ENCODE data around the gene CDC42EP3. TPM values are rescaled to one million over a fixed set of nuclear protein-coding genes. Genes with fewer than 3 reads are reported as not detected.

The CDC42EP3 gene
- total RNA-seq, 1 donor from 2014 or later = 126 TPM

- no peak for DNase-seq (ENCODE audit: extremely low read depth, low read depth, low spot score)
Observed at GRCh38 chr2:37637190-37637860, 34.1 kb downstream of the CDC42EP3 start.

GRCh38 chr2:37636381-37637066, 34.9 kb downstream of the CDC42EP3 start:
- no peak for DNase-seq (ENCODE audit: extremely low read depth, low read depth, low spot score)

- no peak for DNase-seq (ENCODE audit: extremely low read depth, low read depth, low spot score)
Observed at GRCh38 chr2:37635504-37636380, 35.7 kb downstream of the CDC42EP3 start.

GRCh38 chr2:37634914-37635503, 36.4 kb downstream of the CDC42EP3 start:
- DNase-seq (ENCODE audit: extremely low read depth, low read depth, low spot score) = no peak

GRCh38 chr2:37633845-37634244, 37.6 kb downstream of the CDC42EP3 start:
- no peak for DNase-seq (ENCODE audit: extremely low read depth, low read depth, low spot score)

GRCh38 chr2:37633234-37633633, 38.2 kb downstream of the CDC42EP3 start:
- no peak for DNase-seq (ENCODE audit: extremely low read depth, low read depth, low spot score)

- DNase-seq (ENCODE audit: extremely low read depth, low read depth, low spot score) = no peak
Observed at GRCh38 chr2:37632310-37632709, 39.1 kb downstream of the CDC42EP3 start.

- DNase-seq (ENCODE audit: extremely low read depth, low read depth, low spot score) = no peak
Observed at GRCh38 chr2:37631698-37632097, 39.7 kb downstream of the CDC42EP3 start.

GRCh38 chr2:37631292-37631691, 40.1 kb downstream of the CDC42EP3 start:
- no peak for DNase-seq (ENCODE audit: extremely low read depth, low read depth, low spot score)

GRCh38 chr2:37630776-37631175, 40.7 kb downstream of the CDC42EP3 start:
- no peak for DNase-seq (ENCODE audit: extremely low read depth, low read depth, low spot score)

- no peak for DNase-seq (ENCODE audit: extremely low read depth, low read depth, low spot score)
Observed at GRCh38 chr2:37630301-37630700, 41.1 kb downstream of the CDC42EP3 start.

GRCh38 chr2:37629529-37629928, 41.9 kb downstream of the CDC42EP3 start:
- no peak for DNase-seq (ENCODE audit: extremely low read depth, low read depth, low spot score)

- DNase-seq (ENCODE audit: extremely low read depth, low read depth, low spot score) = no peak
Observed at GRCh38 chr2:37627710-37628109, 43.7 kb downstream of the CDC42EP3 start.

- DNase-seq (ENCODE audit: extremely low read depth, low read depth, low spot score) = no peak
Observed at GRCh38 chr2:37625796-37626571, 45.5 kb downstream of the CDC42EP3 start.

GRCh38 chr2:37625156-37625555, 46.3 kb downstream of the CDC42EP3 start:
- DNase-seq (ENCODE audit: extremely low read depth, low read depth, low spot score) = no peak

GRCh38 chr2:37623971-37624900, 47.2 kb downstream of the CDC42EP3 start:
- DNase-seq (ENCODE audit: extremely low read depth, low read depth, low spot score) = no peak

- DNase-seq (ENCODE audit: extremely low read depth, low read depth, low spot score) = no peak
Observed at GRCh38 chr2:37623406-37623805, 48.0 kb downstream of the CDC42EP3 start.

GRCh38 chr2:37622450-37623100, 48.9 kb downstream of the CDC42EP3 start:
- DNase-seq (ENCODE audit: extremely low read depth, low read depth, low spot score) = no peak

GRCh38 chr2:37621199-37621598, 50.2 kb downstream of the CDC42EP3 start:
- DNase-seq (ENCODE audit: extremely low read depth, low read depth, low spot score) = no peak

All from glomerular endothelial cell (primary cell).